HFFc6 (cell line): ENCODE measurements around the gene TTC23. TPM values are rescaled to one million over a fixed set of nuclear protein-coding genes. Genes with fewer than 3 reads are reported as not detected.

Experiments used
- DNase-seq: peaks from one replicate; pipeline ENCODE4 v3.0.0-alpha.2; 2018
- H3K27ac Mint-ChIP-seq: 2 replicates; pipeline ENCODE4 v1.8.0; 2020; ENCODE audit warnings: mild to moderate bottlenecking, mixed read lengths
- H3K27me3 Mint-ChIP-seq: 2 replicates; pipeline ENCODE4 v1.8.0; 2021; ENCODE audit warnings: mild to moderate bottlenecking, moderate library complexity, mixed read lengths; ENCODE audit not compliant: insufficient read depth
- H3K36me3 Mint-ChIP-seq: 2 replicates; pipeline ENCODE4 v1.8.0; 2021; ENCODE audit warnings: low read depth, mixed read lengths
- H3K4me1 Mint-ChIP-seq: 2 replicates; pipeline ENCODE4 v1.8.0; 2020; ENCODE audit warnings: low read depth, mixed read lengths
- H3K4me3 Mint-ChIP-seq: 2 replicates; pipeline ENCODE4 v1.8.0; 2020; ENCODE audit warnings: mild to moderate bottlenecking, moderate library complexity, mixed read lengths
- H3K9me3 Mint-ChIP-seq: 2 replicates; pipeline ENCODE4 v1.8.0; 2020; ENCODE audit warnings: mild to moderate bottlenecking, mixed read lengths
- total RNA-seq, 6 experiments: library from RNA; stranded (reverse); fragmentation: NEBNext Ultra II Directional; extraction: Animal tissue kit (Norgen Biotek cat#: 25700); gene quantifications; 2 replicates in 1 of 6; 3 replicates in 5 of 6; pipeline ENCODE4 v1.2.3, GENCODE V29; 2021
- TF ChIP-seq, protein P1 (sequence below): fragments of 200-600 bp; sonication (generic); IDR thresholded peaks from 2 replicates; pipeline ENCODE4 v1.5.0; 2021; ENCODE audit warnings: antibody characterized with exemption, mild to moderate bottlenecking

TTC23 gene
- total RNA-seq, 6 experiments from 2014 or later: 11.9 to 17.4 (median 15.0) TPM

DNA sequence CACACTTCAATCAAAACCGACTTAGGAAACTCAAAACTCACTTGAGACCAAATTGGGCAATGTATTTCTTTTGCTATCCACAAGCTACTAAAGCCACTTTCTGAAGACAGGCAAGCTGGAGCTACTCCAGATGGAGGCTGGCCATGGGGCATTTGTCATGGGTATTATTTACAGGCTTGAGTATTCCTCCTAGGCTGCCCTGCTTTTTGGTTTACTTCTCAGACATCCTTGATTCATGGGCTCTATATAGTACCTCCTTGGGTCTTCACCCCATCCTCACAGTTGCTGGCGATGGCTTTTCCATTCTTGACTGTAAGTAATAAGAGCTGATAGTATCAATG, 163.1 kb downstream of the TTC23 start:
- TF ChIP-seq, protein P1, sequence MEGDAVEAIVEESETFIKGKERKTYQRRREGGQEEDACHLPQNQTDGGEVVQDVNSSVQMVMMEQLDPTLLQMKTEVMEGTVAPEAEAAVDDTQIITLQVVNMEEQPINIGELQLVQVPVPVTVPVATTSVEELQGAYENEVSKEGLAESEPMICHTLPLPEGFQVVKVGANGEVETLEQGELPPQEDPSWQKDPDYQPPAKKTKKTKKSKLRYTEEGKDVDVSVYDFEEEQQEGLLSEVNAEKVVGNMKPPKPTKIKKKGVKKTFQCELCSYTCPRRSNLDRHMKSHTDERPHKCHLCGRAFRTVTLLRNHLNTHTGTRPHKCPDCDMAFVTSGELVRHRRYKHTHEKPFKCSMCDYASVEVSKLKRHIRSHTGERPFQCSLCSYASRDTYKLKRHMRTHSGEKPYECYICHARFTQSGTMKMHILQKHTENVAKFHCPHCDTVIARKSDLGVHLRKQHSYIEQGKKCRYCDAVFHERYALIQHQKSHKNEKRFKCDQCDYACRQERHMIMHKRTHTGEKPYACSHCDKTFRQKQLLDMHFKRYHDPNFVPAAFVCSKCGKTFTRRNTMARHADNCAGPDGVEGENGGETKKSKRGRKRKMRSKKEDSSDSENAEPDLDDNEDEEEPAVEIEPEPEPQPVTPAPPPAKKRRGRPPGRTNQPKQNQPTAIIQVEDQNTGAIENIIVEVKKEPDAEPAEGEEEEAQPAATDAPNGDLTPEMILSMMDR: no peak
- no peak overlapping the region for H3K27ac Mint-ChIP-seq
- no peaks in the 10 kb centered on the region; the same call in 1 of the 2 replicates for H3K9me3 Mint-ChIP-seq
- H3K27me3 Mint-ChIP-seq: peaks cover 10% of the 10 kb centered on the region
- DNase-seq: no peak
- H3K36me3 Mint-ChIP-seq: no peaks in the 10 kb centered on the region
- H3K4me1 Mint-ChIP-seq: peaks cover 24% of the 10 kb centered on the region
- no peak overlapping the region for H3K4me3 Mint-ChIP-seq

Other genes with a start within 250 kb of the TTC23 start
- not detected for gene PGPEP1L, start 241.8 kb downstream of the TTC23 start, total RNA-seq
- 1 to 10 TPM; 4.6 to 7.6 (median 7.4) TPM for gene SYNM, start 144.5 kb downstream of the TTC23 start, total RNA-seq
- gene LRRC28, start 1.9 kb upstream of the TTC23 start, total RNA-seq: 10 to 100 TPM; 11.1 to 18.4 (median 15.1) TPM